Suprapubic skin (tissue), 3 donors: Measurements from ENCODE around the gene RBBP8NL.

ENCODE experiments used
- CTCF ChIP-seq, 2 donors: fragments of 200-600 bp in 1 of 2; fragments of 450-650 bp in 1 of 2; sonication (generic) in 1 of 2; IDR thresholded peaks; one replicate each; pipeline ENCODE4 v1.5.1; 2016 to 2019; ENCODE audit warnings: antibody characterized with exemption in 2 of 2, mild to moderate bottlenecking in 1 of 2, moderate library complexity in 1 of 2
- POLR2AphosphoS5 ChIP-seq, 3 donors: sonication (generic); formaldehyde crosslinking; IDR thresholded peaks; one replicate each; pipeline ENCODE4 v1.6.1; 2017; ENCODE audit warnings: antibody characterized with exemption in 3 of 3

- TF ChIP-seq CTCF (IDR thresholded peaks at IDR 0.05) (no peak), POLR2AphosphoS5 (IDR thresholded peaks at IDR 0.05) (no peak)
These were observed 14.9 kb downstream of the RBBP8NL start for GRCh38 chr20:62412194-62413024.
